Measurements from ENCODE around the gene ATP4B.

The ATP4B gene

DNA sequence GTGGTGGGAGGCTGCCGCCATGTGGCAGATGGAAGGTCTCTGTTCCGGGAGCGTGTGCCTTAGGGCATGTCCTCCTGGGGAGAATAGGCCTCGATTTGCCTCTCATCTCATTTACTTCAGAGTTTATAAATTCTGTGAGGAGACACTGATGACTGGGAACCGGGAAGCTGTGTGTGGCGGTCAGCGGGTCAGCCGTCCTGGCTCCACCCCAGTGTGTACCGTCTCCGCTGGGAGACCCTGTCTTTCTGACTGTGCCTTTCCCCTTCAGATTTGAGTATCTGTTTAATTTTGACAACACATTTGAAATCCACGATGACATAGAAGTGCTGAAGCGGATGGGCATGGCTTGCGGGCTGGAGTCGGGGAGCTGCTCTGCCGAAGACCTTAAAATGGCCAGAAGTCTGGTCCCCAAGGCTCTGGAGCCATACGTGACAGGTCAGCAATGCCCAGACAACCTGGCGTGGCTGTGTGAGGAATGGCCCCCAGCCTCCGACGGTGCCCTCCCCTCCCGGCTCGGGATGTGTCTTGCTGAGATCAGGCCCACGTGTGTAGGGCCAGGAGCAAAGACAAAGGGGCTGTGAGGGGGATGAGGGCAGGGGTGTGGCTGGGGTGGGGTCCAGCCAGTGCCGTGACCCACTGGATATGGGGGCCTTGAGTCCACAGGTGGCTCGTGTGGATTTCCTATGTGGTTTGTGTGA, 21.6 kb downstream of the ATP4B start:
- Histone ChIP-seq H3K79me2 (ENCODE audit: insufficient read depth, low read length) (no peaks in the 10 kb centered on the region), H3F3A (ENCODE audit: insufficient read depth, low read length) (no peaks in the 10 kb centered on the region), H4K20me1 (ENCODE audit: insufficient read depth, low read length) (no peaks in the 10 kb centered on the region), H3K36me3 (ENCODE audit: insufficient read depth, low read length) (peaks cover 98% of the 10 kb centered on the region), H3K9me3 (ENCODE audit: low read length) (peaks cover 1% of the 10 kb centered on the region; the same call in 1 of the 2 replicates), H3K27me3 (ENCODE audit: insufficient read depth, low read length) (no peaks in the 10 kb centered on the region), H3K4me2 (ENCODE audit: low read length) (no peak overlapping the region), H3K9ac (ENCODE audit: low read length) (no peak overlapping the region), H3K27ac (ENCODE audit: low read depth, low read length, poor library complexity, severe bottlenecking) (no peak overlapping the region), H3K9me2 (ENCODE audit: low read depth, low read length) (no peaks in the 10 kb centered on the region), H3K4me1 (ENCODE audit: insufficient read depth, low read length, severe bottlenecking) (no peaks in the 10 kb centered on the region), H3K4me3 (ENCODE audit: low read depth, low read length, poor library complexity, severe bottlenecking) (no peak overlapping the region), H2AFZ (ENCODE audit: low read length) (no peak overlapping the region)
- TF ChIP-seq, protein P1, sequence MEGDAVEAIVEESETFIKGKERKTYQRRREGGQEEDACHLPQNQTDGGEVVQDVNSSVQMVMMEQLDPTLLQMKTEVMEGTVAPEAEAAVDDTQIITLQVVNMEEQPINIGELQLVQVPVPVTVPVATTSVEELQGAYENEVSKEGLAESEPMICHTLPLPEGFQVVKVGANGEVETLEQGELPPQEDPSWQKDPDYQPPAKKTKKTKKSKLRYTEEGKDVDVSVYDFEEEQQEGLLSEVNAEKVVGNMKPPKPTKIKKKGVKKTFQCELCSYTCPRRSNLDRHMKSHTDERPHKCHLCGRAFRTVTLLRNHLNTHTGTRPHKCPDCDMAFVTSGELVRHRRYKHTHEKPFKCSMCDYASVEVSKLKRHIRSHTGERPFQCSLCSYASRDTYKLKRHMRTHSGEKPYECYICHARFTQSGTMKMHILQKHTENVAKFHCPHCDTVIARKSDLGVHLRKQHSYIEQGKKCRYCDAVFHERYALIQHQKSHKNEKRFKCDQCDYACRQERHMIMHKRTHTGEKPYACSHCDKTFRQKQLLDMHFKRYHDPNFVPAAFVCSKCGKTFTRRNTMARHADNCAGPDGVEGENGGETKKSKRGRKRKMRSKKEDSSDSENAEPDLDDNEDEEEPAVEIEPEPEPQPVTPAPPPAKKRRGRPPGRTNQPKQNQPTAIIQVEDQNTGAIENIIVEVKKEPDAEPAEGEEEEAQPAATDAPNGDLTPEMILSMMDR (IDR thresholded peaks at IDR 0.05; ENCODE audit: low read length), result no peak
- TF ChIP-seq EZH2 (IDR thresholded peaks at IDR 0.05; ENCODE audit: borderline replicate concordance, low read length), result no peak

DNA sequence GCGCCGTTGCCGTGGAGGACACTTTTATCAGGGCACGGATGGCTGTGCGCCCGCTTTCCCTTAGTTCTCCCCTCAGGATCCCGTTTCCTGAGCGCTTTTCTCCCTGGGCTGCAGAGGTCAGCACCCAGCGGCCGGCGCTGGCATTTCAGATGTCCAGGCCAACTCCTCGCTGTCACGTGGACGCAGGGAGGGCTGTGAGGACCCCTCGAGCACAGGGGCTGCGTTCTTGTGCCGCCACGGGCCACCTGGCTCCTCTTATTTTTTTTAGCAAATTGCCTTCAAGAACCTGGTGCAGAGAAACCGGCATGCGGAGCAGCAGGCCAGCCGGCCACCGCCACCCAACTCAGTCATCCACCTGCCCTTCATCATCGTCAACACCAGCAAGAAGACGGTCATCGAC, 22.3 kb downstream of the ATP4B start:
- Histone ChIP-seq H3K4me3 (ENCODE audit: low read depth, low read length, poor library complexity, severe bottlenecking) (no peak overlapping the region), H3K79me2 (ENCODE audit: insufficient read depth, low read length) (no peaks in the 10 kb centered on the region), H3K4me1 (ENCODE audit: insufficient read depth, low read length, severe bottlenecking) (no peaks in the 10 kb centered on the region), H3K36me3 (ENCODE audit: insufficient read depth, low read length) (peaks cover 100% of the 10 kb centered on the region), H3K27me3 (ENCODE audit: insufficient read depth, low read length) (no peaks in the 10 kb centered on the region), H3K9ac (ENCODE audit: low read length) (no peak overlapping the region), H3F3A (ENCODE audit: insufficient read depth, low read length) (no peaks in the 10 kb centered on the region), H3K27ac (ENCODE audit: low read depth, low read length, poor library complexity, severe bottlenecking) (no peak overlapping the region), H4K20me1 (ENCODE audit: insufficient read depth, low read length) (no peaks in the 10 kb centered on the region), H3K9me3 (ENCODE audit: low read length) (no peaks in the 10 kb centered on the region), H2AFZ (ENCODE audit: low read length) (no peak overlapping the region), H3K4me2 (ENCODE audit: low read length) (no peak overlapping the region), H3K9me2 (ENCODE audit: low read depth, low read length) (no peaks in the 10 kb centered on the region)
- TF ChIP-seq EZH2 (IDR thresholded peaks at IDR 0.05; ENCODE audit: borderline replicate concordance, low read length), result no peak
- TF ChIP-seq, protein P1 (IDR thresholded peaks at IDR 0.05; ENCODE audit: low read length), result no peak

DNA sequence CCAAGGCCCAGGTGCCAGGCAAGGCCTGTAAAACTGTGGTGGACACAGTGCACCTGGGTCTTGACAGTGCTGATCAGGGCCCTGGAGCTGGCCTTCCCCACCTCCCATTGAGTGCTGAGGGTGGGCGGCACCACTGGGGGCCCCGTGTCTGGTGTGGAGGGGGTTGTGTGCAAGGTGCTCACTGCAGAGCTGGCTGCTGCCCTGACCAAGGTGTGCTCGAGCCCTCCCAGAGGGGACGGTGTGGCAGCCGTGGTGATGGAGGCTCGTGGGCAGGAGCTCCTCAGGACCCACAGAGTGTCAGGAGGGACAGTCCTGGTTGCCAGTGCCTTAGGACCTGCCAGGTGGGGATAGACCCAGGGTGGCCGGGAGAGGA, 23.0 kb downstream of the ATP4B start:
- TF ChIP-seq, protein P1 (IDR thresholded peaks at IDR 0.05; ENCODE audit: low read length), result no peak
- no peak for TF ChIP-seq EZH2 (IDR thresholded peaks at IDR 0.05; ENCODE audit: borderline replicate concordance, low read length)
- Histone ChIP-seq H3K4me3 (ENCODE audit: low read depth, low read length, poor library complexity, severe bottlenecking) (no peak overlapping the region), H3K27ac (ENCODE audit: low read depth, low read length, poor library complexity, severe bottlenecking) (no peak overlapping the region), H3F3A (ENCODE audit: insufficient read depth, low read length) (no peaks in the 10 kb centered on the region), H2AFZ (ENCODE audit: low read length) (no peak overlapping the region), H3K9me2 (ENCODE audit: low read depth, low read length) (no peaks in the 10 kb centered on the region), H3K36me3 (ENCODE audit: insufficient read depth, low read length) (peaks cover 98% of the 10 kb centered on the region), H3K27me3 (ENCODE audit: insufficient read depth, low read length) (no peaks in the 10 kb centered on the region), H3K4me2 (ENCODE audit: low read length) (no peak overlapping the region), H3K9ac (ENCODE audit: low read length) (no peak overlapping the region), H3K4me1 (ENCODE audit: insufficient read depth, low read length, severe bottlenecking) (no peaks in the 10 kb centered on the region), H3K9me3 (ENCODE audit: low read length) (no peaks in the 10 kb centered on the region), H3K79me2 (ENCODE audit: insufficient read depth, low read length) (no peaks in the 10 kb centered on the region), H4K20me1 (ENCODE audit: insufficient read depth, low read length) (no peaks in the 10 kb centered on the region)
